Neural cell (in vitro differentiated cells): ENCODE measurements around the gene GABRA6.

Experiments used
- CTCF ChIP-seq: fragments of 450-650 bp; IDR thresholded peaks from 2 replicates; pipeline ENCODE4 v1.5.1; 2014; ENCODE audit warnings: antibody characterized with exemption, mild to moderate bottlenecking, moderate library complexity; ENCODE audit not compliant: poor library complexity, severe bottlenecking
- EP300 ChIP-seq: fragments of 450-650 bp; conservative IDR thresholded peaks from 2 replicates; pipeline ENCODE4 v1.6.1; 2014; ENCODE audit warnings: antibody characterized with exemption, mild to moderate bottlenecking, moderate library complexity; ENCODE audit not compliant: poor library complexity, severe bottlenecking
- EZH2 ChIP-seq: fragments of 200-600, 300-800 bp; shearing (Covaris generic), sonication (generic); IDR thresholded peaks from 2 replicates; pipeline ENCODE4 v1.6.1; 2014; ENCODE audit warnings: antibody characterized with exemption, low read length, borderline replicate concordance, mild to moderate bottlenecking; ENCODE audit not compliant: insufficient read depth, poor library complexity, severe bottlenecking
- MXI1 ChIP-seq: fragments of 450-650 bp; conservative IDR thresholded peaks from 2 replicates; pipeline ENCODE4 v1.6.1; 2014; ENCODE audit warnings: antibody characterized with exemption, mild to moderate bottlenecking; ENCODE audit not compliant: poor library complexity, severe bottlenecking
- POLR2AphosphoS5 ChIP-seq: IDR thresholded peaks from 2 replicates; pipeline ENCODE4 v1.6.1; 2012

- no peak for TF ChIP-seq CTCF
- no peak for TF ChIP-seq EZH2
- no peak for TF ChIP-seq MXI1
- TF ChIP-seq EP300 = no peak
- TF ChIP-seq POLR2AphosphoS5 = no peak
These were observed 1.8 kb downstream of the GABRA6 start for GRCh38 chr5:161687316-161687715.
